ENCODE data around the gene CLEC10A. TPM values are rescaled to one million over a fixed set of nuclear protein-coding genes. Genes with fewer than 3 reads are reported as not detected.

Gene CLEC10A
- total RNA-seq, 1 experiment from 2014 or later, result not detected

- no peak for DNase-seq (ENCODE audit: unreplicated experiment)
- Mint-ChIP-seq H3K9me3 (ENCODE audit: unreplicated experiment) (no peaks in the 10 kb centered on the region), H3K4me1 (ENCODE audit: insufficient read depth, unreplicated experiment) (peaks cover 14% of the 10 kb centered on the region), H3K4me3 (ENCODE audit: unreplicated experiment) (no peak overlapping the region), H3K27me3 (ENCODE audit: insufficient read depth, unreplicated experiment) (no peaks in the 10 kb centered on the region), H3K36me3 (ENCODE audit: insufficient read depth, unreplicated experiment) (no peaks in the 10 kb centered on the region), H3K27ac (ENCODE audit: low read depth, unreplicated experiment) (no peak overlapping the region)
- ChIA-PET CTCF (no interaction called here), POLR2A (no interaction called here)
- no peak for TF ChIP-seq CTCF (IDR thresholded peaks at IDR 0.05; ENCODE audit: unreplicated experiment)
- intact Hi-C loops (cut with micrococcal nuclease), result no loop called here
- BruUV-seq (replicated peaks), result no TSS peak
These were observed 498 bp upstream of the CLEC10A start for GRCh38 chr17:7080456-7081041.

GRCh38 chr17:7078711-7079110 is 1.3 kb downstream of the CLEC10A start:
- Mint-ChIP-seq H3K4me1 (ENCODE audit: insufficient read depth, unreplicated experiment) (peaks cover 5% of the 10 kb centered on the region), H3K36me3 (ENCODE audit: insufficient read depth, unreplicated experiment) (no peaks in the 10 kb centered on the region), H3K27me3 (ENCODE audit: insufficient read depth, unreplicated experiment) (no peaks in the 10 kb centered on the region), H3K9me3 (ENCODE audit: unreplicated experiment) (no peaks in the 10 kb centered on the region), H3K4me3 (ENCODE audit: unreplicated experiment) (no peak overlapping the region), H3K27ac (ENCODE audit: low read depth, unreplicated experiment) (no peak overlapping the region)
- POLR2A ChIA-PET, result no interaction called here
- DNase-seq (ENCODE audit: unreplicated experiment), result no peak
- BruUV-seq (replicated peaks), result no TSS peak
- CTCF ChIA-PET, result interaction anchor here (0.5 to 1.7 kb wide), 4 partner anchors 21 to 99 kb away, joined by 3 to 6 read pairs (median 4); no protein-coding TSS in a partner anchor
- TF ChIP-seq CTCF (IDR thresholded peaks at IDR 0.05; ENCODE audit: unreplicated experiment), result no peak
- intact Hi-C loops (cut with micrococcal nuclease), result no loop called here

- Mint-ChIP-seq H3K4me3 (ENCODE audit: unreplicated experiment) (no peak overlapping the region), H3K36me3 (ENCODE audit: insufficient read depth, unreplicated experiment) (no peaks in the 10 kb centered on the region), H3K27ac (ENCODE audit: low read depth, unreplicated experiment) (no peak overlapping the region), H3K27me3 (ENCODE audit: insufficient read depth, unreplicated experiment) (peaks cover 5% of the 10 kb centered on the region), H3K4me1 (ENCODE audit: insufficient read depth, unreplicated experiment) (no peaks in the 10 kb centered on the region), H3K9me3 (ENCODE audit: unreplicated experiment) (no peaks in the 10 kb centered on the region)
- intact Hi-C loops (cut with micrococcal nuclease), result no loop called here
- BruUV-seq (replicated peaks), result no TSS peak
- ChIA-PET CTCF (interaction anchor here (0.5 to 1.7 kb wide), 4 partner anchors 20 to 100 kb away, joined by 3 to 6 read pairs (median 4); no protein-coding TSS in a partner anchor), POLR2A (no interaction called here)
- DNase-seq (ENCODE audit: unreplicated experiment), result no peak
- no peak for TF ChIP-seq CTCF (IDR thresholded peaks at IDR 0.05; ENCODE audit: unreplicated experiment)
These were observed 2.0 kb downstream of the CLEC10A start for GRCh38 chr17:7077911-7078546.

- H3K27me3 Mint-ChIP-seq (ENCODE audit: insufficient read depth, unreplicated experiment), result peaks cover 26% of the 10 kb centered on the region
These were observed 5.1 kb downstream of the CLEC10A start for GRCh38 chr17:7074931-7075330.

More at GRCh38 chr17:7074931-7075330, 5.1 kb downstream of the CLEC10A start:
- intact Hi-C loops (cut with micrococcal nuclease), result no loop called here
- no peak for DNase-seq (ENCODE audit: unreplicated experiment)
- Mint-ChIP-seq H3K27ac (ENCODE audit: low read depth, unreplicated experiment) (no peak overlapping the region), H3K4me3 (ENCODE audit: unreplicated experiment) (no peak overlapping the region), H3K4me1 (ENCODE audit: insufficient read depth, unreplicated experiment) (no peaks in the 10 kb centered on the region), H3K36me3 (ENCODE audit: insufficient read depth, unreplicated experiment) (no peaks in the 10 kb centered on the region), H3K9me3 (ENCODE audit: unreplicated experiment) (no peaks in the 10 kb centered on the region)
- no TSS peak for BruUV-seq (replicated peaks)
- CTCF ChIA-PET, result interaction anchor here (0.6 to 1.7 kb wide), 5 partner anchors 14 to 1566 kb away, joined by 3 to 8 read pairs (median 3); no protein-coding TSS in a partner anchor
- no peak for TF ChIP-seq CTCF (IDR thresholded peaks at IDR 0.05; ENCODE audit: unreplicated experiment)
- POLR2A ChIA-PET, result no interaction called here

All from MCF 10A (cell line).